ENCODE data around the gene COTL1.
A peak's percentile ranks its signal among the peaks of the same experiment; 100 is the strongest.

Gene COTL1, protein sequence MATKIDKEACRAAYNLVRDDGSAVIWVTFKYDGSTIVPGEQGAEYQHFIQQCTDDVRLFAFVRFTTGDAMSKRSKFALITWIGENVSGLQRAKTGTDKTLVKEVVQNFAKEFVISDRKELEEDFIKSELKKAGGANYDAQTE

DNA sequence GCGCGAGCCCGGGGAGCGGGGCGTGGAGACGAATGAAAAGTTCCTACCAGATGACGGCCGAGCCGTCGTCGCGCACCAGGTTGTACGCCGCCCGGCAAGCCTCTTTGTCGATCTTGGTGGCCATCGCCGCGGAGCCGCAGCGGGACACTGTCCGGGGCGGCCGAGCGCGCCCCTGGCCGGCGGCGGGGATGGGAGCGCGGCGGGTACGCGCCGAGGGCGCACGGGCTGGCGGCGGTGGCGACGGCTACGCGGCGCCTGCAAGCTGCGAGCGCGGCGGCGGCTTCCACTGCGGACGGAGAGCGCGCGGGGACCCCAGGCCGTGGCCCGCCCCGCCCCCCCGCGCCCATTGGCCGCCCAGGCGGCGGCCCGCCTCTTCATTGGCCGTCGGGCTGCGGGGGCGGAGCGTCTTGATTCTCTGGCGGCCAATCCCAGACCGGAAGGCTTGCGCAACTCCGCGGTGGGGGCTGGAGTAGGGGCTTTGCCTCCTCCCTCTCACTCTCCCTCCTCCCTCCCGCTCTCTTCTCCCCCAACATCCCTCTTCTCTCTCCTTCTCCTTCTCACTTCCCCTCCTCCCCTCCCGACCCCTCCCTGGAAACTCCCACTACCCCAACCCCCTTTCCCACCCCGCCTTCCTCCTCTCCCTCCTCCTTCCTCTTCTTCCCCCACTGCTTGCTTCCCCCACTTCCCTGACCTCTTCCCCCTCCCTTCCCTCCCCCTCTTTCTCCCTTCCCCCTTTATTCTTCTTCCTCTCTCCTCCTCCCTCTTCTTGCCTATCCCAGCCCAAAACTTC is at the start of gene COTL1:
Gene COTL1 (minus strand): TSS at position 288 of the 790 bp plus-strand sequence. CDS start 164 bp downstream, at position 124.
- DNase-seq: peak; percentile 94 to 97

DNA sequence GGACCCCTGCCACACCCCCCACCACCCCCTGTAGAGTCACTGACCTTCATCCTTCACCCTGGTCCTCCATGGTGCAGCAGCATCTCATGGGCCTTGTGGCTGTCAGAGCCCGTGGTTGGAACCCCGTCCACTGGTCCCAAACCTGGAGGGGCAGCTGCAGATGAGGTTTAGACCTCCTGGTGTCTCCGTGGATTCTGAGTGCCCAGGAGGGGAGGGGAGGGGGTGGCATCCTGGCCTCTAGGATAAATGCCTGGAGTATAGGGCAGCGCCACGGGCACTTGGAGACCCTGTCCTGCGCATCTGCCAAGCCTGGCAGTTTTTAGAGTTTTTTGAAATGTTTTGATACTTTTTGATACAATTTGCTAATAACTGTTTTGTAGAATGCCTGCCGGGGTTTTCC is 48.0 kb upstream of the COTL1 start:
- no peak for DNase-seq

DNA sequence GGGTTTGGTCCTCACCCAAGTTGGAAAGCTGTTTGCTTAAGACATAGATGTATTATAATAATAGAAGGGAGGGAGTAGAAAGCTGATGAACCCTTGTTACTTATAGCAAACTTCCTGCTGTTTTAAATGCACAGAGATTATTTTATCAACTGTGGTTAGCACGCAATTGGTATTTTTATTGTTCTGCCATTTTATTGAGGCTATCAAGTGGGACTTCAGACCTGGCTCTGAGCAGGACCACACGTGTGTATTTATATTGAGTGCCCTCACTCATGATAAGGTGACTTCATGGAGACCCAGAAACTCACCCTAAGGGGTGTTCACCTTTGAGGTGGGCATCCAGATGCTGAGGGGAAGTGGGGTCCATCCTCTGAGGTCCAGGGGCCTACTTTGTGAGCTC is 47.5 kb upstream of the COTL1 start:
- DNase-seq: no peak

DNA sequence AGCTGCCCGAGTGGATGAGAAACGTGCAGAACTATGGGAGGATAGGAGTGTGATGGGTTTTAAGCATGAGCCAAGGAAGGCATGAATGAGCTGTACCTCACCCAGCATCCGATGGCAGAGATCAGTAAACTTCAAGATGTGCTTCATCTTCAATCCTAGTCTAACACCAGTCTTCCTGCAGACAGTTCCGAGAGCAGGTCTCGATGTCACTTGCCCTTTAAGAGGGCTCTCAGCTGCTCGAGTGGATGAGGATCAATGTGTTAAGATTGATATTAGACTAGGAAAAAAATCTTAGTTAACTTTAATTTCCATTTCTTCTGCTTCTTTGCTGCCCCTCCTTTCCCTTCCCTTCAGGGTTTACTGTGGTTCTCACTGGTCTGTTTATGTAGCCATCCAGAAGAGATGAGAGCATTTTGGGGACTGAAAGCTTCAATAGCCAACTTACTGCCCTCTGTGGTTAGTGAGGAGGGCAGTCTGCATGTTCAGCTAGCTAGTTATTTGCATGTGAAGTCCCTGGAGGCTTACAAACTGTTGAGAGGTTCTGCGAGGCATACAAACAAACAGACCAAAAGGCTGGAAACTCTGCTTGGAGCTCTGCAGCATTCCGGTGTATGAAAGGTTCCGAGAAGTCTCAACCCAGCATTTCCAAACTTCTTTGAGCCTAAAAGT is 45.7 kb upstream of the COTL1 start:
- no peak for DNase-seq

DNA sequence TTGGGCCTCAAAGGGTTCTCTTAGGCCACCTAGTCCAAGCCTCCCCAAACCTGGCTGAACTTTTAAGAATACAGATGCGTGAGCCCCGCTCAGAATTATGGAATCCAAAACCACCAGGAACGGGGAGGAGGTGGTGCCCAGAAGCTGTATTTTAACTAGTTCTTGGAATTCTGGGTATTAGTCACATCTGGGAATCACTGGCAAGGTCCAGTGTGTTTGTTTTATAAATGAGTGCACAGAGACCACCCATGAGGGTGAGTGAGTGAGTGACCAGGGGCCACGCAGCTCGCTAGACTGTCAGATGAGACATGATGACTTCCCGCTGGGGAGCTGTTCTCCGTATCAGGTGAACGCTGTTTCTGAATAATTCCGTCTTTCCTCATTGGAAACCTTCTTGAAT is 44.6 kb upstream of the COTL1 start:
- DNase-seq: no peak

DNA sequence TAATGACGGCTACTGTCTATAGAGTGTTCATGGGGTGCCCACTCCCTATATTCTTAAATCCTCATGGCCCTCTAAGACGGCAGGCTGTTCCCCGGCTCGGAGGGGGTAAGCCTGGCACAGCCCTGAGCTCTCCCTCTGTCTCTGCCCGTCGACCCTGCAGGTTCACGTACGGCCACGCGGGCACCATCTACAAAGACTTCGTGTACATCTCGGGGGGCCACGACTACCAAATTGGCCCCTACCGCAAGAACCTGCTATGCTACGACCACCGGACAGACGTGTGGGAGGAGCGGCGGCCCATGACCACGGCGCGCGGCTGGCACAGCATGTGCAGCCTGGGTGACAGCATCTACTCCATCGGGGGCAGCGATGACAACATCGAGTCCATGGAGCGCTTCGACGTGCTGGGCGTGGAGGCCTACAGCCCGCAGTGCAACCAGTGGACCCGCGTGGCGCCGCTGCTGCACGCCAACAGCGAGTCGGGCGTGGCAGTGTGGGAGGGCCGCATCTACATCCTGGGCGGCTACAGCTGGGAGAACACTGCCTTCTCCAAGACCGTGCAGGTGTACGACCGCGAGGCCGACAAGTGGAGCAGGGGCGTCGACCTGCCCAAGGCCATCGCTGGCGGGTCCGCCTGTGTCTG is 43.7 kb upstream of the COTL1 start:
- DNase-seq: no peak

DNA sequence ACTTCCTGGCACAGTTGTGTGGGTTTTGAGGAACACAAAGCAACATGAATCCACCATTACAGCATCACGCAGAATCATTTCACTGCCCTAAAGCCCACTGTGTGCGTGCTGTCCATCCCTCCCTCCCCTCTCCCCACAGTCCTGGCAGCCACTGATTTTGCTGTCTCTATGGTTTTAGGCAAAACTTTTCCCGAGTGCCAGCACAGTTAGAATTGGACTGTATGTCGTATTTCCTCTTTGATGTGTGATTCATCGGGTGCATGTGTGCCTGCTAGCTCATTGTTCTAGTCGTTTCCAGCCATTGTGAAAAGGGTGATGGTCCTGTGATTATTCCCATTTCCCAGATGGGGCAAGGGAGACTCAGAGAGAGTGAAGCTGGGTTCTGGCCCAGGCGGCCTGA is 43.1 kb upstream of the COTL1 start:
- no peak for DNase-seq

DNA sequence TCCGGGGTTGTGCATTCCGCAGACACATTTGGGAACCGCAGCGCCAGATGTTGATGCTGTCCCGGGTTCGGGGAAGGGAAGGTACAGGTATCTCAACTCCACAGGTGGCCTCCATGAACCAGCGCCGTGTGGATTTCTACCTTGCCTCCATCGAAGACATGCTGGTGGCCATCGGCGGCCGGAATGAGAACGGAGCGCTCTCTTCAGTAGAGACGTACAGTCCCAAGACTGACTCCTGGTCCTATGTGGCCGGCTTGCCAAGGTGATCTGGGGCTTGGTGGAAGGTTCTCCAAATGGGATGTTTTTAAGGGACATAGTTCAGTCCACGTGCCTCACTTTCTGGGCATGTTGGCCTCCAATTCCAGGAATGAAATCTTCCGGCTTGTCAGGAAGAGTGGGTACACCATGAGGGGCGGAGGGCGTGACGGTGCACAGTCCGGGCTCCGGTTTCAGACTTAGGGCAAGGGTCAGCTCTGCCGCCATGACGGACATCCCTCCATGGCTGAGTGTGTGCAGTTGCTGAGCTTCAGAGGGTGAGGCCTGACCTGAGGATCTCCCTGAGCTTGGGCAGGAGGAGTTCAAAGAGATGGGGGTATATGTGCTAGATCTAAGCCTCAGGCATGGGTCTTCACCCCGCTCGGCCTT is 41.9 kb upstream of the COTL1 start:
- no peak for DNase-seq

DNA sequence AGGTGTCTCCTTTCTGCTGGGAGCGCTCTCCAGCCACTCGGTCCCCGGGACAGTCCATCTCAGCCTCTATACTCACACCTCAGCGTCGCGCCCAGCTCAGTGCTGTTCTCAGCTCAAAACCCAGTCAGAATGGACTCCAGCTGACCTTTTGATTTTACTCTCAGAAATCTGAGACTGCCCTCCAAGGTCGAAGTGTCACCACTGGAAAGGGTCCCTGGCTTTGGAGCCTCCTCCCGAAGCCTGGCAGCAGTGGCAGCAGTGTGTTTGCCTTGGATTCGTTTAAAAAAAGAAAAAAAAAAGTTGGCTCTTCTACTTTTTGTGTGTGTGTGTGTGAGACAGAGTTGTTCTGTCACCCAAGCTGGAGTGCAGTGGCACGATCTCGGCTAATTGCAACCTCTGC is 40.8 kb upstream of the COTL1 start:
- no peak for DNase-seq

DNA sequence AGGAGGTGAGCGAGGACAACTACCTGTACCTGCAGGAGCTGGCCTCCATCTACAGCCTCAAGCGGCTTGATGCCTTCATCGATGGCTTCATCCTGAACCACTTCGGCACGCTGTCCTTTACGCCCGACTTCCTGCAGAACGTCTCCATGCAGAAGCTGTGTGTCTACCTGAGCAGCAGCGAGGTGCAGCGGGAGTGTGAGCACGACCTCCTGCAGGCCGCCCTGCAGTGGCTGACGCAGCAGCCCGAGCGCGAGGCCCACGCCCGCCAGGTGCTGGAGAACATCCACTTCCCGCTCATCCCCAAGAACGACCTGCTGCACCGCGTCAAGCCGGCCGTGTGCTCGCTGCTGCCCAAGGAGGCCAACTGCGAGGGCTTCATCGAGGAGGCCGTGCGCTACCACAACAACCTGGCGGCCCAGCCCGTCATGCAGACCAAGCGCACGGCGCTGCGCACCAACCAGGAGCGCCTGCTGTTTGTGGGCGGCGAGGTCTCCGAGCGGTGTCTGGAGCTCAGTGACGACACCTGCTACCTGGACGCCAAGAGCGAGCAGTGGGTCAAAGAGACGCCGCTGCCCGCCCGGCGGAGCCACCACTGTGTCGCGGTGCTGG is 39.5 kb upstream of the COTL1 start:
- DNase-seq: no peak

DNA sequence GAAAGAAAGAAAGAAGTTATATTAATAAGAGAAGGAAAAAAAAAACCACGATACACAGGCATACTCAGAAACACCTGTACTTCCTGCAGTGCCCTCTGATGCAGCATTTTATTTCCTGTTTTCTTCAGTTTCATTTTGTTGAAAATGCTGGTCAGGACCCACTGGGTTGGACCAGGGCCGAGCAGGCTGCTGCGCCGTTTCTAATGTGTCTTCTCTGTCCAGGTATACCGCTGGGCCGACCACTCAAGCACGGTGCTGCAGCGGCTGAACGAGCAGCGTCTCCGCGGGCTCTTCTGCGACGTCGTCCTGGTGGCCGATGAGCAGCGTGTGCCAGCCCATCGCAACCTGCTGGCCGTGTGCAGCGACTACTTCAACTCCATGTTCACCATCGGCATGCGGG is 38.8 kb upstream of the COTL1 start:
- DNase-seq: no peak

DNA sequence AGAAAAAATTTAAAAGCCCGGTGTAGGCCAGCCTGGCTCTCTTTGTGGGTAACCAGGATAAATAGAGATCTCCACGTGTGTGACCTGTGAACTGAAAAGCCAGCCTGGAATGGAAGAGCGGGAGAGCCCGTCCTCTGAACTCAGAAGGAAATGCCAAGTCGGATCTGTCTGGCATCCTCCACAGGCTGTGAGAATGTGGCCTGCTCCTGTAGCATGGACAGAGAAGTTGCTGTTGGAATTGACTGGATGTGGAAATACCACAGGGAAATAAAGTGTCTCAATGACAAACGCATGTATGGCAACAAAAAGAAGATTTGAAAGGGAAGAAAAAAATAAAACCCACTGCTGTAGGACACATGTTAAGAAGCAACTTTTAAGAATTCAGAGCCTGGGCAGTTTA is 37.1 kb upstream of the COTL1 start:
- no peak for DNase-seq

DNA sequence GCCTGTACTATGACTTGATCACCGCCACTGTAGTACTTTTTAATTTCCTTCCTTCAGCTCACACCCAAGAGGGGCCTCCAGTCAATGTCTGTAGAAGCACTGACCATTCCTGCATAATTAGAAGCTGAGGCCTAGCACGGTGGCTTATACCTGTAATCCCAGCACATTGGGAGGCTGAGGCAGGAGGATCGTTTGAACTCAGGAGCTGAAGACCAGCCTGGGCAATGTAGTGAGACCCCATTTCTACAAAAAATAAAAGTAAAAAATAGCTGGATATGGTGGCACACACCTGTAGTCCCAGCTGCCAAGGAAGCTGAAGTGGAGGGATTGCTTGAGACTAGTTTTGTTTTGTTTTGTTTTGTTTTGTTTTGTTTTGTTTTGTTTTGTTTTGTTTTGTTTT is 36.4 kb upstream of the COTL1 start:
- DNase-seq: no peak

DNA sequence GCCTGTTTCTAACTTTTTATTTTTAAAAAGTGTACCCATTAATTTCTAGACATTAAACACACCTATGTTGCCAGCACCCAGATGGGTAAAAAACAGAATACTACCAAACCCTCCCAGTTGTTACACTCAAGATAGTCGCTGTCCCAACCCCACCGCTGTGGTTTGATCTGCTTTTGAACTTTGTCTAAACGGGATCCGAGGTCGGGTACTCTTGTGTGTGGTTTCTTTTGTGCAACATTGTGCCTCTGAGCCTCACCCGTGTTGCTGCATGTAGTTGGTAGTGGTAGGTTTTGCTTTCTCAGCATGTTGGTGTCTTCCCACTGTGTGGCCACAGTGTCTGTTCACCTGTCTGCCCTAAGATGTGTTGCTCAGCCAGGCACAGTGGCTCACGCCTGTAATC is 34.7 kb upstream of the COTL1 start:
- no peak for DNase-seq

DNA sequence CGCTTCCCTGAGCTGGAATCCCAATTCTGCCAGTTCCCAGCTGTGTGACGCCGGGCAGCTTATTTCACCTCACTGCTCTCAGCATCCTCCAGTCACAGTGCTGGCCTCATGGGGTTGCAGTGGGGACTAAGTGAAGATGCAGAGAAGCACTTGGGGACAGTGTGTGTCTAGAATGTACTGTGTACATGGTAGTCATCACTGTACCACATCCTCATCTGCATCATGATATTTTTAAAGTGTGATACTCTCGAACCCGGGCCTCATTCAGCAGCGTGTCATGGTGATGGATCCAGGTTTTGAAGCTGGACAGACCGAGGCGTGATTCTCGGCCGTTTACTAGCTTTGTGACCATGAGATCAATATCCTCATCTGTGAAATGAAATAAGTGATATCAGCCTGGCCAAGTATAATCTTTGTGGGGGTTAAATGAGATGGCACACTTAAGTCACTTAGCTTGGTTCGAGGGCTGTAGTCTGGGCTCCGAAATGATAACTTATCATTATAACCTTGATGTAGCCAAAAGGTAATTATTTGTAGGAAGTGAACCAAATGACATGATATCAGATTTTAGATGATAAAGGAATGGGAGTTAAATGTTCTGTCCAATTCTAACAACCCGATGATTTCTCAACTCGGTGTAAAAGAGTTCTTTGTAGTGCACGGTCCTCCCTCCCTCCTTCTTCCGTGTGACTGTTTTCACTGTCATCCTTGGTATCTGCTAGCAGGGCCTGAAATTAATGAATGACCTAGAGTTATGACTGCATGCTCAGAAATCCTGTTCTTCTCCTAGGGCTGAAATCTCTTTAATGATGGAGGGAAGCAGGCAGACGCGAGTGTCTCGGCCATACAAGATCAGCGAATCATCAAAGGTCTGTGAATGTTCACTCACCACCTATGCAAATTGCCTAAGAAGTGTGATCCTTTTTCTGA is 32.4 kb upstream of the COTL1 start:
- no peak for DNase-seq

DNA sequence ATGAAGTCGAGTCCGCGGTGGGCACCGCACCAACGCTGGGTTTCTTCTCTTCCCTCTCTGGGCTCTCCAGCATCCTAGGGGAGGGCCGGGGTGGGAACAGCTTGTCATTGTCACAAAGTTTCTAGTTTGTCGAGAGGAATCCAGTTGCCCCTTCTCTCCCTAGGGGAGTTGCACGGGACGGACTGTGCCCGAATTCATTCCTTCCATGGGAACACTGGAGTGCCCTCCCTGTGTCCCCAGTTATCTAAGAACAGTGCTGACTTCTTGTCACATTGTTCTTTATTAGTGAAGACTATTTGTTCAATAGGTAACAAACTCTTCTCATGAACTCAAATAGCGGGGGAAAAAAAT is 31.6 kb upstream of the COTL1 start:
- no peak for DNase-seq

DNA sequence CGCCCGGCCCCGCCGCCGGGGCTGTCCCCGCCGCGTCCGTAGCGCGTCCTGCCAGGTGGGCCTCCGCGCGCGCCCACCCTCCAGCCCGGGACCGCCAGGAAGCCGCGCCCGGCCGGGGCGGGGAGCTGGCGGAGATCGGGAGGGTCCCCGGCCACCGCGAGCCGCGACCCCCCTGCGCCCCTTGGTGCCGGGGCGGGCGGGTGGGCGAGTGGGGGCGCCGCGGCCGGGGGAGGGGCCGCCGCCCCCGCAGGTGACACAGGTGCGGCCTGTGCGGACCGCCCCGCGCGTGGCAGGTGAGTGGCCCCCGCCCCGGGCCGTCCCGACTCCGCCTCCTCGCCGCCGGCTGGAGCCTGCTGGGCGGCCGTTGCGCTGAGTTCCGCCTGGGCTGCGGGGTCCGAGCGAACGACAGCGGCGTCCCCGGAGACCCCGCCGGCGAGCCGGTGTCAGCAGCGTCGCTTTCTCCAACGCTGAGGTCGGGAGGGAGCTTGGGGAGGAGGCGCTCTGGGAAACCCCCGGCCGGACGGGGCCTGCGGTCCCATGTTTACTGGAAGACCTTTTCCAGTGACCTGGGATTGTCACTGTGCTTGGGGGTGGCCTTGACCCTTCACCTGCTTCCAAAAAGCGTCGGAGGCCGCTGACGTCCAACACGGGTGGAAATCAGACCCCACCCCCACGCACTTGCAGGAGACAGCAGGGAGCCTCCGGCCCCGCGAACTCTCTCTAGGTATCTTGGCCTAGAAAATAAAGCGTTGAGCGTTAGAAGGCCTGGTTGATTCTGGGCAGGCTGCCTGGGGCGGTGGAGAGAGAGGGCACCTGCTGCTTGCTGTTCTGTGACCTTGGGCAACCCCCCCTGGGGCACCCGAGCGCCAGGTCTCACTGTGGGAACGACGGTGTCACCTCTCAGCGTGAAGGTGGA is 31.0 kb upstream of the COTL1 start:
- peak in 1 of 2 experiments; percentile 27 for DNase-seq

DNA sequence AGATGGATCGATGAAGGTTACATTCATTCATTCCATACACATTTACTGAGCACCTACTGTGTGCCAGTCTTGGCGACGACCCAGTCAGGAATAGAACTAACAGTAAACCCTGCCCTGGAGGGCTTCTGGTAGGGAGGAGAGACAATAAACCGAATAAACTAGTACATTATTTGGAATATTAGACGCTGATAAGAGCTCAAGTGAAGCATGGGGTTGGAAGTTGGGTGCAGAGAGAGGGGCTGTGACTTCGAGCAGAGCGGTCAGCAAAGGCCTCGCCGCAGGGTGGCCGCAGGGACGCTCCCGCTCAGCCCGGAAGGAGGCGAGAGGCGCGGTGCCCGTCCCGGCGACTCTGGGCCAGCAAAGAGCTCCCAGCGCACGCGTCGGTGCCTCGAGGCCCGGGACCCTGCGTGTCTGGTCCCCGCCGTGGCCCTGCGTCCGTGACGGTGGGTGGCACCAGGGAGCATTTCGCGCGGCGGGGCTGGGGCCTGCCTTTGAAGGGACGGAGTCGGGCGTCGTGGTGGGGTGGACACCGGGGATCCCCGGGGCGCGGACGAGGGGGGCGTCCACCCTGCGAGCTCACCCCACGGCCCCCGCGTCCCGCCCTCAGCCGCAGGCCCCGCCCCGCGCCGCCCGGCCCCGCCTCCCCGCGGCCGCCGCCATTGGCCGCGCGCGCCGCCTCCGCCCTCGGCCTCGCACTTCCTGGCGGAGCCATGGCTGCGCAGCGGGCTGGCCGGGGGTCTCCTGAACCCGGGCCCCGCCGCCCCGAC is 30.1 kb upstream of the COTL1 start, which contains the start of gene KLHL36:
Gene KLHL36 (plus strand): TSS at position 684 of the 767 bp plus-strand sequence. CDS start 2,357 bp downstream, outside the sequence.
- peak; percentile 54 to 60 for DNase-seq

DNA sequence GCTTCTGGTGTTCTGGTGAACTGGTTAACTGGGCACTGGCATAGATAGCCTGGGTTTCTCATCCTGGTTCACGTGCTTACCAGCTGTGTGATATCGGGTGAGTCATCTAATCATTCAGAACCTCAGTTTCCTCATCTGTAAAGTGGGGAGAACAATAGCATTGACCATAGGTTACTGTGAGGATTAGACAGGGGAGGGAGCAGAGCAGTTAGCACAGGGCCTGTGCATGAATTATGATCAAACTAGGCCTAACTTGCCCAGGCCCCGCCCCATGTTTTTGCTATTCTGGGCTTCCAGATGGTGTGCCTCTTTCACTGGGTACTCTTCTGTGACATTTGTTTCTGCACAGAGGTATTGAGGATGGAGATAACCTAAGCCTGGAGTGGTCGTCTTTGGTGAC is 25.8 kb upstream of the COTL1 start:
- no peak for DNase-seq

DNA sequence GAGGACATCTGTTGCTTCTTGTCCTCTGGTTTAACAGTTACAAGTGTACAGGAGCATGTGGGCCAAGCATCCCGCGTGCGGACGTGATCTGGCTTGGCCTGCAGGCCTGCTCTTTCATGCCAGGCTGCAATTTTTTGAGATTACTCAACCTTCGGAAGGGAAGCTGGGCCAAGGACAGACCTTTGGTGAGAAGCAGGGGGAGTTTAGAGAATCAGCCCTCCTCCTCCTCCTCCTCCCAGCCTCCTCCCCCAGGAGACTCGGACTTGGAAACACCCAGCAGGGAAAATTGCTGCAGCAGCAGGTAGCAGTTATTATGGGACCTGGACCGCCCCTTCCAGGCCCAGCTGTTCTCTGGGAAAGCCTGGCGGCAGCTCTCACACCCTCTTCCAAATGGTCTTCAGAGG is 25.3 kb upstream of the COTL1 start:
- DNase-seq: no peak
